ENCODE data around the gene HOXA10. TPM values are rescaled to one million over a fixed set of nuclear protein-coding genes. Genes with fewer than 3 reads are reported as not detected.

The HOXA10 gene
- total RNA-seq, 1 experiment from 2014 or later, result 19.6 TPM

DNA sequence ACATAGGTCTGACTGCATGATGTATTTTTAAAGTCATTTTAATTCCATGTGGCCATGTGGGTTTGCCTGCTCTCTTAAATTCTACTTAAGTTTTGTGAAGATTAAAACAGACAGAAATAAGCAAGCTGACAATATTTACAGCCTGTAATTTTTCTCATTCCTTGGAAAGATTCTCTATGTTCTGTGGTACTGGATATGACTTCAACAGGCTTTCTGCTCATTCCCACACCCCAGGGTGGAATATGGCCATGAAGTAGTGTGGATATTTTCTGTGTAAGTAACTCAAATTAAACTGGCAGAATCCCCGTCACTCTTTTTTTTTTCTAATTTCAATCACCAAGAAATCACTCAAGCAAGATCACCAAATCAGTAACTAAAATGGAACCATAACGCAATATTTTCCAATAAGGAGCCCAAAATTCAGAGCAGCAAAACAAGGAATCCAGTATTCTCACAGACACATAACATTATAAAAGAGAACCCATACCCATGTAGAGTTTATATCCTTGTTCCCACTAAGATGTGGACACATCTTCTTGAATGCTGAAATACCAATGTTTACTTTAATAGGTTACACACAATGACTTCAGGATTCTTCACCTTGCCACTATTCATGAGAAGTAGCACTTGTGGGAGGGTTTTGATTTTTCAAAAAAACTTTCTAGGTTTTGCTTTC, 36.3 kb downstream of the HOXA10 start:
- Histone ChIP-seq H3K79me2 (ENCODE audit: insufficient read depth, low read length) (no peaks in the 10 kb centered on the region), H3K9me3 (ENCODE audit: control insufficient read depth in 1 of 2, insufficient read depth in 1 of 2, low read depth in 1 of 2, low read length in 2 of 2) (no peaks in the 10 kb centered on the region), H2AFZ (ENCODE audit: low read depth, low read length, poor library complexity, severe bottlenecking) (no peak overlapping the region), H3K4me2 (ENCODE audit: low read length) (no peak overlapping the region), H4K20me1 (ENCODE audit: insufficient read depth) (no peaks in the 10 kb centered on the region), H3K4me3 (replicated peaks in 1 of 2; ENCODE audit: low read depth in 1 of 2, low read length in 2 of 2) (no peak overlapping the region), H3K27me3 (ENCODE audit: insufficient read depth, low read length) (no peaks in the 10 kb centered on the region), H3K4me1 (ENCODE audit: control insufficient read depth in 1 of 2, insufficient read depth in 2 of 2, low read length in 2 of 2) (peaks cover 36 to 57% of the 10 kb centered on the region in 2 experiments), H3K27ac (ENCODE audit: low read depth, low read length) (no peak overlapping the region), H3K9me2 (ENCODE audit: insufficient read depth) (no peaks in the 10 kb centered on the region), H3K9ac (ENCODE audit: low read length) (no peak overlapping the region), H3K36me3 (ENCODE audit: control insufficient read depth in 1 of 2, insufficient read depth in 2 of 2, low read length in 2 of 2) (peaks cover 0 to 2% of the 10 kb centered on the region in 2 experiments; a peak in 1 of 4 replicates)
- BruUV-seq (replicated peaks), result no TSS peak
- TF ChIP-seq EZH2 (IDR thresholded peaks at IDR 0.05), result no peak
- no peak for TF ChIP-seq POLR2AphosphoS5 (IDR thresholded peaks at IDR 0.05; ENCODE audit: low read depth, low read length)
- no peak for TF ChIP-seq CEBPB (IDR thresholded peaks at IDR 0.05; ENCODE audit: low read depth)
- no peak for TF ChIP-seq ZNF274 (IDR thresholded peaks at IDR 0.05; ENCODE audit: low read depth, low read length)
- no peak for TF ChIP-seq YY1 (IDR thresholded peaks at IDR 0.05; ENCODE audit: extremely low read depth, insufficient replicate concordance, low read depth, low read length)
- TF ChIP-seq SP1 (IDR thresholded peaks at IDR 0.05; ENCODE audit: low read depth), result no peak
- TF ChIP-seq, protein P1, sequence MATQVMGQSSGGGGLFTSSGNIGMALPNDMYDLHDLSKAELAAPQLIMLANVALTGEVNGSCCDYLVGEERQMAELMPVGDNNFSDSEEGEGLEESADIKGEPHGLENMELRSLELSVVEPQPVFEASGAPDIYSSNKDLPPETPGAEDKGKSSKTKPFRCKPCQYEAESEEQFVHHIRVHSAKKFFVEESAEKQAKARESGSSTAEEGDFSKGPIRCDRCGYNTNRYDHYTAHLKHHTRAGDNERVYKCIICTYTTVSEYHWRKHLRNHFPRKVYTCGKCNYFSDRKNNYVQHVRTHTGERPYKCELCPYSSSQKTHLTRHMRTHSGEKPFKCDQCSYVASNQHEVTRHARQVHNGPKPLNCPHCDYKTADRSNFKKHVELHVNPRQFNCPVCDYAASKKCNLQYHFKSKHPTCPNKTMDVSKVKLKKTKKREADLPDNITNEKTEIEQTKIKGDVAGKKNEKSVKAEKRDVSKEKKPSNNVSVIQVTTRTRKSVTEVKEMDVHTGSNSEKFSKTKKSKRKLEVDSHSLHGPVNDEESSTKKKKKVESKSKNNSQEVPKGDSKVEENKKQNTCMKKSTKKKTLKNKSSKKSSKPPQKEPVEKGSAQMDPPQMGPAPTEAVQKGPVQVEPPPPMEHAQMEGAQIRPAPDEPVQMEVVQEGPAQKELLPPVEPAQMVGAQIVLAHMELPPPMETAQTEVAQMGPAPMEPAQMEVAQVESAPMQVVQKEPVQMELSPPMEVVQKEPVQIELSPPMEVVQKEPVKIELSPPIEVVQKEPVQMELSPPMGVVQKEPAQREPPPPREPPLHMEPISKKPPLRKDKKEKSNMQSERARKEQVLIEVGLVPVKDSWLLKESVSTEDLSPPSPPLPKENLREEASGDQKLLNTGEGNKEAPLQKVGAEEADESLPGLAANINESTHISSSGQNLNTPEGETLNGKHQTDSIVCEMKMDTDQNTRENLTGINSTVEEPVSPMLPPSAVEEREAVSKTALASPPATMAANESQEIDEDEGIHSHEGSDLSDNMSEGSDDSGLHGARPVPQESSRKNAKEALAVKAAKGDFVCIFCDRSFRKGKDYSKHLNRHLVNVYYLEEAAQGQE (IDR thresholded peaks at IDR 0.05; ENCODE audit: low read depth), result no peak
- TF ChIP-seq FOSL1 (IDR thresholded peaks at IDR 0.05; ENCODE audit: low read depth), result no peak
- no peak for TF ChIP-seq JUND (IDR thresholded peaks at IDR 0.05)
- no peak for TF ChIP-seq EGR1 (IDR thresholded peaks at IDR 0.05; ENCODE audit: low read depth)
- no peak for TF ChIP-seq ZFX (IDR thresholded peaks at IDR 0.05)
- TF ChIP-seq, protein P2, sequence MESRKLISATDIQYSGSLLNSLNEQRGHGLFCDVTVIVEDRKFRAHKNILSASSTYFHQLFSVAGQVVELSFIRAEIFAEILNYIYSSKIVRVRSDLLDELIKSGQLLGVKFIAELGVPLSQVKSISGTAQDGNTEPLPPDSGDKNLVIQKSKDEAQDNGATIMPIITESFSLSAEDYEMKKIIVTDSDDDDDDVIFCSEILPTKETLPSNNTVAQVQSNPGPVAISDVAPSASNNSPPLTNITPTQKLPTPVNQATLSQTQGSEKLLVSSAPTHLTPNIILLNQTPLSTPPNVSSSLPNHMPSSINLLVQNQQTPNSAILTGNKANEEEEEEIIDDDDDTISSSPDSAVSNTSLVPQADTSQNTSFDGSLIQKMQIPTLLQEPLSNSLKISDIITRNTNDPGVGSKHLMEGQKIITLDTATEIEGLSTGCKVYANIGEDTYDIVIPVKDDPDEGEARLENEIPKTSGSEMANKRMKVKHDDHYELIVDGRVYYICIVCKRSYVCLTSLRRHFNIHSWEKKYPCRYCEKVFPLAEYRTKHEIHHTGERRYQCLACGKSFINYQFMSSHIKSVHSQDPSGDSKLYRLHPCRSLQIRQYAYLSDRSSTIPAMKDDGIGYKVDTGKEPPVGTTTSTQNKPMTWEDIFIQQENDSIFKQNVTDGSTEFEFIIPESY (IDR thresholded peaks at IDR 0.05; ENCODE audit: extremely low read depth, insufficient replicate concordance, low read length), result no peak
- no peak for TF ChIP-seq POLR2A (IDR thresholded peaks at IDR 0.05; ENCODE audit: borderline replicate concordance, extremely low read depth, insufficient read depth, insufficient read length)
- TF ChIP-seq RAD21 (IDR thresholded peaks at IDR 0.05; ENCODE audit: low read depth), result no peak
- DNase-seq (ENCODE audit: low read depth, low spot score) (no peak), ATAC-seq (no peak)
- RAD21 ChIA-PET (ENCODE audit: low non-redundant PET in 1 of 2, low total read pairs in 2 of 2, uncharacterized antibody in 2 of 2, unreplicated experiment in 2 of 2), result no interaction called here
- POLR2A ChIA-PET, result no interaction called here
- intact Hi-C loops (cut with micrococcal nuclease), result no loop called here
- CTCF ChIA-PET, result interaction anchor here (0.6 kb wide), 1 partner anchor 769 kb away, joined by 3 read pairs; no protein-coding TSS in a partner anchor
